NCI-H2107 (cell line): ENCODE data around the gene SP3.

Source experiments
- DNase-seq: peaks from one replicate; lab custom pipeline; 2025; lab: John Stamatoyannopoulos, UW

The SP3 gene

DNA sequence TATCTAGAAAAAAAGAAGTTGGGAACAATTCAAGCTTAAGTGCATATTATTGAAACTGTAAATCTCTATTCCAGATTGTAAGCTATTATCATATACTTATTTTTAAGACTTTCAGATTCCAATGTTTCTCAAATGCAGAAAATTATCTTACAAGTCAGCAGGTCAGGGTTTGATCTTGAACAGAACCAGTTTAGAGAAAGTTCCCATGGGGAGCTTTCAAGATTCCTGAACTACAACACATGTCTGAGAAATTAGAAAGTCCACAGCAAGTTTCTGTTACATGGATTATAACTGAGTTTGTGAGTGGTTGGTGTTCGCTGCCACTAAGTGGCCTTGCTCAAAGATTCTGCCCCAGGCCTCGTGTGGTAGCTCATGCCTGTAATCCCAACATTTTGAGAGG lies 31.6 kb upstream of the SP3 start:
- DNase-seq = no peak

DNA sequence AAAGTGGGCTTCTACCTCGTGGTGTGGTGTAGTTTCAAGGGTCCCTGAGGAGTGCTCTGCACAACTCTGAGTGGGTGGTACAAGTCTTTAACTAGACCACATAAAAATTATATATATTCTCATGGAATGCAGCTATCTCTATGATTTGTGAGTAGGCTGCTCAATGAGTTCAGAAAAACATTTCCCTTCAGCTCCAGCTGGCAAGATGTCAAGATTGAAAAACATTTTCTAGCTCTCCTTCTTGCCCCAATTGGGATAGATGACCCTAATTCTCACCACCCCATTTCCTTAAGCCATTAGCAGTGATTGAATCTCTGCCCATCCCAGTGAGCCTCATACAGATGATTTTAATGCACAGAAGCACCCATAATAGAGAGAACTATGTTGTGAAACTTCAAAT lies 28.3 kb upstream of the SP3 start:
- DNase-seq = no peak

DNA sequence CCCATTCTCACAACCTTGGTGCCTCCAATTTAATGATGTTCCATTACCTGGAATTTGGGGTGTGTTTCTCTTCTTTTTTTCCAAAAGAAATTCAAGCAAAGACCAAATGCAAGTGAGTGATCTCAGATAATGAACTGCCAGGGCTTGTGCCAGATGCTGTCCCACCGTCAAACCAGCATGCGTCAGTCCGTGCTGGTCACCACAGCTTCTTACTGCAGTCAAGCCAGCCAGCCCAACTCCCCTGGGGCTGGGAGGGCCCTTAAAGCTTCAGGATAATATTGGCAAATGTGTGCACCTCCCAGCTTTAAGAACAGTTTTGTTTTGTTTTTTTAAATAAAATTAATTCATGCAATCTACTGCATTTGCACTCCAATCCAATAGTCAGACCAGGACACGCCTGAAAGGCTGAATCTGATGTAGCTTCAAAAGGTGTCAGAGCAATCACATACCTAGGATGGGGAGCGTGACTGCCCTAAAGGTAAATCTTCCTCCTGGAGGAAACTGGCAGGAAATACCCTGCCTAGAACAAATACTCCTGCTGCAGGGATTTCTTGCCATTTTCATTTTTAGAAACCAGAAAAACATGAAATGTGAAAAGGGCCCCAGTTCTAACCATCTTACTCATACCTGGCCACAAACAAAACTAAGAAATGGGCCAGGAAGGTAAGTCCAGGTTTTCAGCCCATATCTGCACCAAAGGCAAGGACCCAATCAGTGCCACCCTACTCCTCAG lies 26.8 kb upstream of the SP3 start:
- DNase-seq = no peak

DNA sequence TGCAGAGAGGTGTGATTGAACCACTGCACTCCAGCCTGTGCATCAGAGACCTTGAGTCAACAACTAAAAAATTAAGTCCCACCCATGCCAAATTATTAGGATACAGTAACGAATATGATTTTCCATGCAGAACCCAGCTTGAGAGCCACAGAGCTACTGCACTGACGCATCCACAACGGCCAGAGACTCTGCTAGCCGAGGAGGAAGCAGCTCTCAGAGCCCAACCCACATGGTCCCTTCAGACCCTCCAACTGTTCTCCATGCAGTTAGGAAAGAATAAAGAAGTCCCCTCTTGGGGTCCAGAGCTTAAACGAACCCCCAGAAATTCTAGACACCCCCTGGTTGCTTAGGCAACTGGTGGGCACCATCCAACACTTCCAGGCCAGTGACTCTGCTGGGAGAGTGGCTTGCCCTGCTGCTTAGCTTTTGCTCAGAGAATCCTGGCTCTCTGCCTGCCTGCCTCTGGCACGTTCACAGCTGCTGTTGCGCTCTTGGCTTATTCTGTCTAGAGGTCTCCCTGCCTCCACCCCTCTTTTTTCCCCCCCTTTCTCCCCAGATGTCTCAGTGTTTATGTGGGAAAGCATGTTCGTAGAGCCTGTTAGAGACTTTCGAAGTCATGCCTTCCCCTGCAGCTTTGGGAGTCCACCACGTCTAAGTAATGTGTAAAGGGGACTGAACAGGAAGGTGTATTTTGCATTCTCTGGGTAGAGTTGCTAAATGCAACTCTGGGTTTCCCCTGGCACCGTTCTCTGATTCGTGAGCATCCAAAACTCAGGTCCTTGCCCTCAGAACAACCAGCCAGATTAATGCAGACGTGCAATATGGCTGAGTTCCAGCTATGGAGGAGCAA lies 26.0 kb upstream of the SP3 start:
- DNase-seq = no peak

DNA sequence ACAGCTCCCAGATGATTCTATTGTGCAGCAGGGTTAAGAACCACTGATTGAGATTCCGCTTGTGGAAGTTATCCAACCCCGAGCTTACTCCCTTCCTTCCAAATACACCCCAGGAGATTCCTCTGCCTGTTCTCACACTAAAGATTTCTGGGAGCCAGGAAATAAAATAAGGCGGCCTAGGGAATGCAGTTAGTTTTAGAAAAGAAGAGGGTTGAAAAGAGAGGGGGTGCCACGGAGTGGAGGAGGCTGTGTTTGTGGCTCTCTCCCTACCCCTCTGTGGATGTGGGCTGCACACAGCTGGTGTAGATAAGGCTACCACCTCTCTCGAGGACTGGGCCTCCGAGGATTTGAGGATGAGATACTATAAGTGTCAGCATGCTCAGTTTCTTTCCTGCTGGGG lies 25.1 kb upstream of the SP3 start:
- no peak for DNase-seq

DNA sequence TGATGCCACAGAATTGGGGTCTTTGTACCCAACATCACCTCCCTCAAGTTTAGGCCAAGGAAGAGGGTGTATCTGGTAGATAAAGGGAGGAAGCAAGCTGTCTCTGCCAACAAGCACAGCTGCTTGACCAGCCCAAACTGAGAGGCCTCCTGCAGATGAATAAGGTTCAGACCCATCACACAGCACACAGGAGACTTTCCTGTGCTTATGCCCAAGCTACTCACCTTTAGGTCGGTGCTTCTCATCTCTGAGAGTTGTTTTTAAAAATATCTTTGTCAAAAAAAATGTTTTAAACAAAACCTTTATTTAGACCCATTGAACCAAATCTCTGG lies 24.7 kb upstream of the SP3 start:
- DNase-seq = no peak

DNA sequence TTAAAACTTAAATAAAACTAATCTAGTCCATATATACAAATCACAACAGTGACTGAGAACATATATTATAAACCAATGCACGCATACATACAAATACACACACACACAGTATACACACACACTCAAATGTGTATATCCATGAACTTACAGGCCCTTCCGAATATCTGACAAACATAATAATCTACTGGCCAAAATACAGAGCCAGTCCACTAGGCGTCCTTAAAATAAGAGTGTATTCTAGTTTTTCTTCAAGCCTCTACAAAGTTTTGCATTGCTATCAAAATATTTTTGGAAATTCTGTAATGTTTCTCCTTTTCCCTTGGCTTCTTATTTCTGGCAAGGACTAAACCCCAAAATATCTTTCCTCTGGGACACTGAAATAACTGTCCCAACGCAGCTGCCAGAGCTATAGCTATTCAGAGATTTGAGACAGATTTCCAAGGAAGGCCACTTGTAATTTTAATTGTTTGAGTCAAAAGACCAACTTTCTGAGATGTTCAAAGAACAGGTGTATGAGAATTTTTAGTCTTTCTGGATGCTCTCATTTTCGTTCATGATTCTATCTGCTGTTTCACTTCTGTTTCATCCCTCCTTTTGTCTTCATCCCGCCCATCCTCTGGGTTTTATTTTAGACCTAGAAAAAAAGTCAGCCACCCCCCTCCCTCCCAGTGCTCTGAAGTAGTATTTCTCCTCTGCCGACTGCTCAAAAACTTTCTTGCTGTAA lies 24.1 kb upstream of the SP3 start:
- no peak for DNase-seq

DNA sequence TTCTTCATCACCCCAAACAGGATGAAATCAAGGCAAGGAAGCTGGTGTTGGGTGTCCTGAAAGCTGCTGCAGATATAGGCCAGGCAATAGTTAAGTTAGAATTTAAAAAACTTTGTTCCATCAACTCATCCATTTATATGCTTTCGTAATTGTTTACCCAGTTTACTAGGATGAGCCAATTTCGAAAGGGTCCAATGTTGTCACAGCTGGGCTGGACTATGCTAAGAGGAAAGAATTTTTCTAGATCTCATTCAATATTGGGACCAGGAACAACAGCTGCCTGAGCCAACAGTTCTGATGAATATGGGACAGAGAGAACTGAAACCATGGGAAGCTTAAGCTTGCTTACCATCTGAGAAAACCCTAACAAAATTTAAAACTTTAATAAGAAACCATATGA lies 21.6 kb upstream of the SP3 start:
- DNase-seq = no peak

DNA sequence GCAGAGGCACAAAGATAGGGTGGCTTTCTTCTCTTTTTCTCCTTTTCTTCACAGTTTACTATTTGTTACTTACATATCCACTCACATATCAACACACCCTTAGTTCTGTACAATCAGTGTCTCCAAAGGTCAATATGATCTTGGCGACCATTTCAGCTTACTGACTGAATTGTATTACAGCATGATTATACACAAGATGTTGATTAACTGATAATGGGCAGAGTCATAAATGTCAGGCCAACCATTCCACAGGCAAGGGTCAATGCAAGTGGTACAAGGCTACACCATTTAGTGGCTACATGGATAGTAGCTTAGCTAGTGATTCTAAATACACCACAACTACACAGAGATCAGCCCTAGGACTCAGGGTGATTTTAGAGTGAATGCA lies 20.4 kb upstream of the SP3 start:
- DNase-seq = no peak

DNA sequence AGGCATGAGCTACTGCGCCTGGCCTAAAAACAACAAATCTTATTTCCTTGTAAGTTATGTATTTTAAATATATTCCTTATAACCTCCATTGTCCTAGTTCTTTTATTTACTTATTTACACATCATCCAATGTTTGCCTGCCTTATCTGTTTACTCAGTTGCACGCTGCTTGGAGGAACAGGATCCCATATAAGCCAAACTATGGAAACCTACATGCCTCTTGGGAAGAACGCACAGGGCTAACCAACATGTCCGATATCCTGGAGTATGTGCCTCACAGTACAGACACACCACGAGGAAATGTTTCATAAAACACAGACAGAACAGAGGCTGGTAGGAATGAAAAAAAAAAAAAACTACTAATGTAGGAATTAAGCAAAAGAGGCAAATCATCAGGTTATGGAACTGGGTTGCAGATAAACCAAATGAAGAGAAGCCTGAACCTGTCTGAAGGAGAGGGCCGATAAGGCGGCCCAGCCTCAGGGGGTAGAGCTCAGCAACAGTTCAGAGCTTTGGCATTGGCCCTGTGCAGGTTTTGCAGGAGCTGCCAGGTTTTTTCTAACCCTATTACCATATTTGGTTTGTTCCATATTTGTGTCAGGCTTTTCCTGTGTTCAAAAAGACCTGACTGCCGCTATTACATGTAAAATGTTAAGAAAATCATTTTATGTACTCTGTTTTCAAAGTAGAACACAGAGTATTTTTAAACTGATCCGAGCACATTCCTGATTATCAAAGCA lies 19.9 kb upstream of the SP3 start:
- DNase-seq = no peak

DNA sequence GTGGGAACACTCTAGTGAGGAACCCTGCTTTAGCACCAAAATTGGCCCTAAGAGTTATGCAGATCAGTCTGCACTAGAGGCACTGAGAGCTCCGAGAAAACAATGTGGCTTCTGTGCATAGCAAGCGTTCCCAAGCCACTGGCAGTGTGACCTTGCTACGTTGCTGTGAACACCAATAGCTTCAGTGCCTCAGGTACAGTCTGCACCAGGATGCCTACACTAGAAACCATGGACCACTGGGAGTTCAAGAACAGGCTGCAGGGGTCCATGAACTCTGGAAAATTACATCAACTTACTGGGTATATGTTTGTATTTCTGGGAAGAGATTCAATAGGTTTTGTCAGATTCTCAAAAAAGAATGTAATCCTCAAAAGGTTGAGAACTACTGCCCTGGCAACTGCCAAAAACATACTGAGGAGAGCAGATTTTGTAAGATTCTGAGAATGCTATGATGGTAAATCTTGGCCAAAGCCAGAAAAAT lies 18.3 kb upstream of the SP3 start:
- DNase-seq = no peak

DNA sequence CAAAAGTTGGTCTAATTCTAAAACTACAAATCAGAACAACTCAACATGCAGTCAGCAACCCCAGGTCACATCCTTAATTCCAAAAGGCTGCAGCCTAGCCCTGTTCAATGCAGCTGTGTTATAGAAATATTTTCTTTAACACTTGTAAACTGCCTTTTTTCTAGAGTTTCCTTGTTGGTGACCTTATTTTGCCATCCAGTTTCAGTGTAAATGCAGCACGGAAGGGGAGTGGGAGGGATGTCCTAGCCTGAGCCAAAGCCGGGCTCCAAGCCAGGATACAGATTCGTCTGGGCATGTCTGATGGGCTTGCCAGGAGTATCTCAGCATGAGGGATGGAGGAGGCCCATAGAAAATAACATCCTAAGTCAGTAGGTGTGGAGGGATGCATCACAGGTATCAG lies 17.7 kb upstream of the SP3 start:
- DNase-seq = no peak

DNA sequence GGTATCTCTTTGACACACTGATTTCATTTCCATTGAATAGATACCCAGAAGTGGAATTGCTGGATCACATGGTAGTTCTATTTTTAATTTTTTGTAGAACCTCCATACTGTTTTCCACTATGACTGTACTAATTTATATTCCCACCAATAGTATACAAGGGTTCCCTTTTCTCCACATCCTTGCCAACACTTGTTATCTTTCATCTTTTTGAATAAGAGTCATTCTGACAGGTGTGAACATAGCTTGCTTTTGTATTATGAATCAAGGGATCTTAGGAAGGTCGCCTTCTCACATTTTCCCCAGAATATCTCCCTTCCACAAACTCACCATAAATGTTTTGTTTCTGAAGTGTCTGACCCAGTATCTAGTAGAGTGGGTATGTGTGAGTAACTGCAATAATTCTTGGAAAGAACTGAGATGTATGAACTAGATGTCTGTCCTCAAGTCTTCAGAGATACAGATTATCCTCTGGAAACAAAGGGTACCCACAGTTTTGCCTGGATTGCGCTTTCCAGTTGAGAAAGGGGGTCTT lies 17.1 kb upstream of the SP3 start:
- DNase-seq = no peak

DNA sequence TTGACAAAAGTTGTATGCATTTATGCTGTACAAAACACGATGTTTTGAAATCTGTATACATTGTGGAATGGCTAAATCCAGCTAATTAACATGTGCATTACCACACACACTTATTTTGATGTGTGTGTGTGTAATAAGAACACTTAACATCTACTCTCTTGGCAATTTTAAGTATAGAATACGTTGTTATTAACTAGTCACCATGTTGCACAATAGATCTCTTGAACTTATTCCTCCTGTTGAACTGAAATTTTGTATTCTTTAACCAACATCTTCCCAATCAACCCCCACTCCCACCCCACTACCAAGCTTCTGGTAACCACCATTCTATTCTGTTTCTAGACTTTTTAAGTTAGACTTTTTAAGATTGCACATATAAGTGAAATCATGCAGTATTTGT lies 16.3 kb upstream of the SP3 start:
- no peak for DNase-seq

DNA sequence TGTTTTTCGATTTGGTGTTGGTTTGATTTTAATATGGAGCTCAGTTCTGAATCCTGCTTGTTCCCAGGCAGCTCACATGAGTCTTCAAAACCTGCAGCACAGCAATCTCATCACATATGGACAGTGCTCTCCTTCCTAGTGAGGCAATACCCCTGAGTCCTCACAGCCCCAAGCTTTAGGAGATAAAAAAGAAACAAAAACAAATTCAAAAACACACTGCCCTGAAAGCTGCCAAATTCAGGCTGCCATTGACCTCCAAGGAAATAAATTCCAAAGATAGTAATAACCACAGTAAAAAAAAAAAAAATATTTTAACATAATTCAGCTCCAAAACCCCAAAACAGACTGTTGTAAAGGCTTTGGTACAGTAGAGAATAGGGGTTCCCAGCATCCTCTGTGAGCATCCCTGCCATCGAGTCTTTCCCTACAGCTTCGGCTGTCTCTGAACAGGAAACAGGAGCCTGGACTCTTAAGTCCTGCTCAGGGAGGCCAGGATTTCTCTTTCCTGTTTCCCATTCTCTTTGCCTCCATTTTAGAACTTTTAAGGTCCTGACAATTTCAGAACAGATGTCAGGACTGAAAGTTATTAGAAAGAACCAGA lies 14.7 kb upstream of the SP3 start:
- no peak for DNase-seq

DNA sequence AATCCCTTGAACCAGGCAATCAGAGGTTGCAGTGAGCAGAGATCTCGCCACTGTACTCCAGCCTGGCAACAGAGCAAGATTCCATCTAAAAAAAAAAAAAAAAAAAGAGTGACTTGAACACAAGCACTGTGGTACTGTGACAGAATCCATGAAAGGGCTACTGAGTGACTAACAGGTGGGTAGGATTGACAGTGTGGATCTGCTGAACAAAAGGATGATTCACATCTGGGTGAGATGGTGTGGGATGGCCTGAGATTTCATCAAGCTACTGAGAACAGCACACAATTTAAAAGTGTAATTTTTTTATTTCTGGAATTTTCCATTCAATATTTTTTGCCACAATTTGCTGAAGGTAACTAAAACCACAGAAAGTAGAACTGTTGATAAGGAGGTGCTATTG lies 13.3 kb upstream of the SP3 start:
- DNase-seq = no peak

DNA sequence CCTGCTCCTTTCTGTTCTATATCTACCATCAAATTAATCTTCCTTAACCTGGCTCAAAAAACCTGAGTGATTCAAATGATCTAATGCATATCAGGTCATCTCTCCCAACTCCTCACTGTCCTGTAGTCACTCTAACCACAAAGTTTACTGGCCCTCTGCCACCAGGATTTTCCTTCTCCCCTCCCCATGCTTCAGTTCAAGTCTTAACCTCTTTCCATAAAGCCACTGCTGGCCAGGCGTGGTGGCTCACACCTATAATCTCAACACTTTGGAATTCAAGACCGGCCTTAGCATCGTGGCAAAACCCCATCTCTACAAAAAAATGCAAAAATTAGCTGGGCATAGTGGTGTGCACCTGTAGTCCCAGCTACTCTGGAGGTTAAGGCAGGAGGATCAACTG lies 7.5 kb upstream of the SP3 start:
- DNase-seq = no peak

DNA sequence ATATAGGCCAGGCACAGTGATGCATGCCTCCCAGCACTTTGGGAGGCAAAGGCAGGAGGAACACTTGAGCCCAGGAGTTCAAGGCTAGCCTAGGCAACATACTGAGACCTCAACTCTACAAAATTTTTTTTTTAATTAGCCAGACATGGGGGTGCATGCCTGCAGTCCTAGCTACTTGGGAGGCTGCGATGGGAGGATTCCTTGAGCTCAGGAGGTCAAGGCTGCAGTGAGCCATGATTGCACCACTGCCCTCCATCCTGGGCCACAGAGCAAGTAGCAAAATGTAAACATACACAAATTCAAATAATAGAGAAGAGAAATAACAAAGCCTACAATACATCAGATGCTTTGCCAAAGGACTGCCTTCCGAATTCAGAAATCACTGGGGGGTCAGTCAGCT lies 7.0 kb upstream of the SP3 start:
- DNase-seq = no peak

DNA sequence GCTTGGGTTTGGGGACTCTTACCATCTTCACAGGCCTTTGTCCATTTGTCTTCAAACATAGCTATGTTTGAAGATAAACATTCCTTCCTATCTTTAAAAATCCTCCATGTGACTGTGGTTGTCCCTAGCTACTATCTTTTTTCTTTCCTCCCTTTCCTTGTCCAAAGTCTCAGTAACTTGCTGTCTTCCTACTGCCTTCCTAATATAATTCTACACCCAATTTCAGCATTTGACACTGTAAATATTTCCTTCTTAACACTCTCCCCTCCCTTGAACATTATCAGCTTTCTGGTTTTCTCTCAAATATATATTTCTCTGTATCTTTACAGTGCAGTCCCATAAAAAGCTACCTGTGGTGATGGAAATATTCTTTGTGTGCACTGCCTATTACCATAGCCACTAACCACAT lies 5.3 kb upstream of the SP3 start:
- no peak for DNase-seq

DNA sequence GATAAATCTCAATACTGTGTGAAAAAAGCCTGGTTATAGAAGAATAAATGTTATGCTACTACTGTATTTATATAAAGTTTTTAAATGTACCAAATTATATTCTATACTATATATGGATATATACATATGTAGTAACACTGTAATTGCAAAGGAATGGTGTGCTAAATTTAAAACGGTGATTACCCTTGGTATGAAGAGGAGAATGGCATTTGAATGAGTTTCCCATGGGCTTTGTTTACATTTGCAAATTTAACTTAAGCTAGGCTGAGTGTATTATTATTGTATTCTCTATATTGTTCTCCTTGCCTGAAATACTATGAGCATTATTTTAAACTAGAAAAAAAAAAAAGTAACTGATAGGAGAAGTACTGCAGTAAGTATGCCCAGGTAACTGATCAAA lies 4.7 kb upstream of the SP3 start:
- no peak for DNase-seq

DNA sequence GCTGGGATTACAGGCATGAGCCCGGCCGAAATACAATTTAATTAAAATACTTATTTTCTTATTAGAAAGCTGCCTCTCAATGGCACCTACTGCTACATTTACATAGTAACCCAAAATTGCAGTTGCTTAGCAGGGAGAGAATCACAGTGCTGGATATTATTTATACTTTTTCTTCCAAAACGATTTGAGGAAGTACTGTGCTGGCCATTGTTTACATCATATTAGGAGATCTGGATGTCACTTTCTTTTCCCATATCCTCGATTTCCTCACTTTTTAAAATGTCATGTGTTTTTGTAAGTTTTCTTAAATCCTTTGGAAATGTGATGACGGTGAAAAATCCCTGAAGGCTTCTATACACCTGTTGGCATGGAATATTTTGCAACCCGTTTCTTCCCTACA lies 3.4 kb upstream of the SP3 start:
- DNase-seq = no peak
